H9 (cell line): ENCODE measurements around the gene TOM1L2. TPM values are rescaled to one million over a fixed set of nuclear protein-coding genes. Genes with fewer than 3 reads are reported as not detected.

Experiments
- DNase-seq: peaks from one replicate; pipeline ENCODE4 v3.0.0-alpha.2; 2017
- H2AFZ ChIP-seq: one replicate; pipeline ENCODE4 v1.6.1; 2013; ENCODE audit warnings: mild to moderate bottlenecking, low read length, control low read depth, moderate library complexity
- H2AK5ac ChIP-seq: 2 replicates; pipeline ENCODE4 v1.6.1; 2013; ENCODE audit warnings: low read length, control low read depth, mixed read lengths; ENCODE audit not compliant: insufficient read length
- H2BK120ac ChIP-seq: one replicate; pipeline ENCODE4 v1.6.1; 2013; ENCODE audit warnings: low read depth, mild to moderate bottlenecking, low read length, control low read depth, inconsistent platforms; ENCODE audit not compliant: poor library complexity, severe bottlenecking
- H2BK12ac ChIP-seq: 2 replicates; pipeline ENCODE4 v1.6.1; 2013; ENCODE audit warnings: low read length, control low read depth, mixed read lengths, low read depth; ENCODE audit not compliant: insufficient read length
- H2BK15ac ChIP-seq: 2 replicates; pipeline ENCODE4 v1.6.1; 2013; ENCODE audit warnings: low read depth, low read length, control low read depth
- H2BK20ac ChIP-seq: one replicate; pipeline ENCODE4 v1.6.1; 2013; ENCODE audit warnings: low read depth, mild to moderate bottlenecking, low read length, control low read depth, inconsistent platforms; ENCODE audit not compliant: poor library complexity, severe bottlenecking
- H2BK5ac ChIP-seq: 2 replicates; pipeline ENCODE4 v1.6.1; 2013; ENCODE audit warnings: low read length, control low read depth, mixed read lengths; ENCODE audit not compliant: insufficient read length
- H3K14ac ChIP-seq: 2 replicates; pipeline ENCODE4 v1.6.1; 2013; ENCODE audit warnings: low read length, control low read depth; ENCODE audit not compliant: insufficient read depth
- H3K18ac ChIP-seq: 2 replicates; pipeline ENCODE4 v1.6.1; 2013; ENCODE audit warnings: low read depth, mild to moderate bottlenecking, mixed read lengths, low read length, control low read depth; ENCODE audit not compliant: insufficient read length
- H3K23ac ChIP-seq: 2 replicates; pipeline ENCODE4 v1.6.1; 2013; ENCODE audit warnings: low read length, control low read depth, mixed read lengths, low read depth; ENCODE audit not compliant: insufficient read length
- H3K23me2 ChIP-seq: 2 replicates; pipeline ENCODE4 v1.6.1; 2013; ENCODE audit warnings: low read depth, mild to moderate bottlenecking, mixed read lengths, low read length, control low read depth; ENCODE audit not compliant: insufficient read length, poor library complexity, severe bottlenecking
- H3K27ac ChIP-seq: 2 replicates; pipeline ENCODE4 v1.5.1; 2013; ENCODE audit warnings: low read length, control low read depth, mixed read lengths, low read depth; ENCODE audit not compliant: insufficient read length
- H3K27me3 ChIP-seq: 2 replicates; pipeline ENCODE4 v1.6.1; 2013; ENCODE audit warnings: low read length, control low read depth, inconsistent platforms; ENCODE audit not compliant: insufficient read depth
- H3K4ac ChIP-seq: 2 replicates; pipeline ENCODE4 v1.6.1; 2013; ENCODE audit warnings: low read depth, mild to moderate bottlenecking, control low read depth, inconsistent platforms, low read length, moderate library complexity
- H3K4me1 ChIP-seq: 2 replicates; pipeline ENCODE4 v1.6.1; 2013; ENCODE audit warnings: low read length, control low read depth, inconsistent platforms; ENCODE audit not compliant: insufficient read depth
- H3K4me2 ChIP-seq: 2 replicates; pipeline ENCODE4 v1.6.1; 2013; ENCODE audit warnings: low read length, control low read depth, mixed read lengths; ENCODE audit not compliant: insufficient read length, insufficient read depth
- H3K56ac ChIP-seq: 2 replicates; pipeline ENCODE4 v1.6.1; 2013; ENCODE audit warnings: low read depth, mild to moderate bottlenecking, mixed read lengths, low read length, control low read depth; ENCODE audit not compliant: insufficient read length
- H3K79me1 ChIP-seq: 2 replicates; pipeline ENCODE4 v1.6.1; 2013; ENCODE audit warnings: low read depth, mild to moderate bottlenecking, moderate library complexity, low read length, control low read depth, inconsistent platforms; ENCODE audit not compliant: insufficient read depth, poor library complexity, severe bottlenecking
- H3K79me2 ChIP-seq: 2 replicates; pipeline ENCODE4 v1.6.1; 2013; ENCODE audit warnings: low read length, control low read depth, inconsistent platforms; ENCODE audit not compliant: insufficient read depth
- H3K9ac ChIP-seq: 2 replicates; pipeline ENCODE4 v1.6.1; 2013; ENCODE audit warnings: low read length, control low read depth, mixed read lengths; ENCODE audit not compliant: insufficient read length; ENCODE audit errors: extremely low read depth
- H3K9me3 ChIP-seq: one replicate; pipeline ENCODE4 v1.6.1; 2013; ENCODE audit warnings: low read depth, low read length, inconsistent platforms; ENCODE audit not compliant: control insufficient read depth
- H3T11ph ChIP-seq: one replicate; pipeline ENCODE4 v1.6.1; 2013; ENCODE audit warnings: mild to moderate bottlenecking, low read length, control low read depth, inconsistent platforms
- H4K20me1 ChIP-seq: one replicate; pipeline ENCODE4 v1.6.1; 2013; ENCODE audit not compliant: control insufficient read depth, insufficient read length, insufficient read depth
- H4K5ac ChIP-seq: 2 replicates; pipeline ENCODE4 v1.6.1; 2013; ENCODE audit warnings: low read depth, mild to moderate bottlenecking, mixed read lengths, low read length, control low read depth; ENCODE audit not compliant: insufficient read length
- H4K8ac ChIP-seq: replicated peaks from 2 replicates; pipeline ENCODE4 v1.6.1; 2013; ENCODE audit warnings: low read length, control low read depth, mixed read lengths, low read depth; ENCODE audit not compliant: insufficient read length
- H4K91ac ChIP-seq: 2 replicates; pipeline ENCODE4 v1.6.1; 2013; ENCODE audit warnings: low read depth, mild to moderate bottlenecking, moderate library complexity, mixed read lengths, low read length, control low read depth; ENCODE audit not compliant: insufficient read length
- H3K27ac Mint-ChIP-seq, 3 experiments: 2 replicates in 2 of 3; 3 replicates in 1 of 3; pipeline ENCODE4 v1.8.0; 2020 to 2021; ENCODE audit warnings: mixed read lengths in 3 of 3, mild to moderate bottlenecking in 1 of 3, moderate library complexity in 1 of 3
- H3K27me3 Mint-ChIP-seq: 2 replicates; pipeline ENCODE4 v1.8.0; 2021; ENCODE audit warnings: low read depth, mild to moderate bottlenecking, moderate library complexity, mixed read lengths
- H3K36me3 Mint-ChIP-seq, 3 experiments: 2 replicates in 2 of 3; 3 replicates in 1 of 3; pipeline ENCODE4 v1.8.0; 2020 to 2021; ENCODE audit warnings: low read depth in 3 of 3, mixed read lengths in 3 of 3; ENCODE audit not compliant: insufficient read depth in 1 of 3
- H3K4me1 Mint-ChIP-seq, 2 experiments: 2 replicates each; pipeline ENCODE4 v1.8.0; 2020; ENCODE audit warnings: mixed read lengths in 2 of 2
- H3K4me3 Mint-ChIP-seq, 2 experiments: 2 replicates in 1 of 2; 3 replicates in 1 of 2; pipeline ENCODE4 v1.8.0; 2020 to 2021; ENCODE audit warnings: mild to moderate bottlenecking in 2 of 2, mixed read lengths in 2 of 2, moderate library complexity in 1 of 2
- H3K9me3 Mint-ChIP-seq, 2 experiments: 2 replicates in 1 of 2; 3 replicates in 1 of 2; pipeline ENCODE4 v1.8.0; 2020; ENCODE audit warnings: mild to moderate bottlenecking in 2 of 2, mixed read lengths in 2 of 2, moderate library complexity in 1 of 2
- WGBS: extraction: QIAGEN DNeasy Blood & Tissue Kit; methylation state at CpG from one replicate; pipeline ENCODE4 v1.1.7; 2013; ENCODE audit warnings: missing lambda C conversion rate, low lambda C conversion rate, mixed read lengths; ENCODE audit not compliant: insufficient read length; ENCODE audit errors: extremely low coverage; 5-methylcytosine and 5-hydroxymethylcytosine counted together
- total RNA-seq: library from RNA; stranded (reverse); gene quantifications from 2 replicates; pipeline ENCODE4 v1.2.1, GENCODE V29; 2021
- TF ChIP-seq, protein P1 (sequence below): fragments of 200-600 bp; sonication (generic); conservative IDR thresholded peaks from 3 replicates; pipeline ENCODE4 v1.8.0; 2021; ENCODE audit warnings: antibody characterized with exemption, mild to moderate bottlenecking

The TOM1L2 gene
- total RNA-seq, 1 experiment from 2014 or later: 4.6 TPM

DNA sequence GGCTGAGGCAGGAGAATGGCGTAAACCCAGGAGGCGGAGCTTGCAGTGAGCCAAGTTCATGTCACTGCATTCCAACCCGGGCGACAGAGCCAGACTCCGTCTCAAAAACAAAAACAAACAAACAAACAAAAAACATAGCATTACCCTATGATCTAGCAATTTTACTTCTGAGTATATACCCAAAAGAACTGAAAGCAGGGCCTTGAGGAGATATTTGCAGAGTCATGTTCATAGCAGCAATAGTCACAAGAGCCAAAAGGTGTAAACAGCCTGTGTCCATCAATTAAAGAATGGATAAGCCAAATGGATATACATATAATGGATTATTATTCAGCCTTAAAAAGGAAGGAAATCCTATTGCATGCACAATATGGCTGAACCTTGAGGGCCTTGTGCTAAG is 63.1 kb downstream of the TOM1L2 start:
- Histone ChIP-seq H3T11ph (no peak overlapping the region), H2BK20ac (no peak overlapping the region), H3K27me3 (no peaks in the 10 kb centered on the region), H3K4ac (no peak overlapping the region), H3K79me1 (no peaks in the 10 kb centered on the region), H2BK15ac (no peak overlapping the region), H2BK120ac (no peak overlapping the region), H3K14ac (no peak overlapping the region), H4K91ac (no peak overlapping the region), H3K79me2 (no peaks in the 10 kb centered on the region), H3K23me2 (no peaks in the 10 kb centered on the region), H3K9ac (no peak overlapping the region), H3K27ac (no peak overlapping the region), H3K56ac (no peak overlapping the region), H4K20me1 (no peaks in the 10 kb centered on the region), H4K5ac (no peak overlapping the region), H4K8ac (no peak overlapping the region), H3K4me1 (peaks cover 2% of the 10 kb centered on the region; the same call in 1 of the 2 replicates), H2AFZ (no peak overlapping the region), H3K18ac (no peak overlapping the region), H3K4me2 (no peak overlapping the region), H3K23ac (no peak overlapping the region), H2BK12ac (no peak overlapping the region), H2AK5ac (no peak overlapping the region), H3K9me3 (no peaks in the 10 kb centered on the region), H2BK5ac (no peak overlapping the region)
- TF ChIP-seq, protein P1, sequence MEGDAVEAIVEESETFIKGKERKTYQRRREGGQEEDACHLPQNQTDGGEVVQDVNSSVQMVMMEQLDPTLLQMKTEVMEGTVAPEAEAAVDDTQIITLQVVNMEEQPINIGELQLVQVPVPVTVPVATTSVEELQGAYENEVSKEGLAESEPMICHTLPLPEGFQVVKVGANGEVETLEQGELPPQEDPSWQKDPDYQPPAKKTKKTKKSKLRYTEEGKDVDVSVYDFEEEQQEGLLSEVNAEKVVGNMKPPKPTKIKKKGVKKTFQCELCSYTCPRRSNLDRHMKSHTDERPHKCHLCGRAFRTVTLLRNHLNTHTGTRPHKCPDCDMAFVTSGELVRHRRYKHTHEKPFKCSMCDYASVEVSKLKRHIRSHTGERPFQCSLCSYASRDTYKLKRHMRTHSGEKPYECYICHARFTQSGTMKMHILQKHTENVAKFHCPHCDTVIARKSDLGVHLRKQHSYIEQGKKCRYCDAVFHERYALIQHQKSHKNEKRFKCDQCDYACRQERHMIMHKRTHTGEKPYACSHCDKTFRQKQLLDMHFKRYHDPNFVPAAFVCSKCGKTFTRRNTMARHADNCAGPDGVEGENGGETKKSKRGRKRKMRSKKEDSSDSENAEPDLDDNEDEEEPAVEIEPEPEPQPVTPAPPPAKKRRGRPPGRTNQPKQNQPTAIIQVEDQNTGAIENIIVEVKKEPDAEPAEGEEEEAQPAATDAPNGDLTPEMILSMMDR: no peak
- peaks cover 14 to 21% of the 10 kb centered on the region in 2 experiments for H3K4me1 Mint-ChIP-seq
- H3K4me3 Mint-ChIP-seq: no peak overlapping the region
- no peak overlapping the region for H3K27ac Mint-ChIP-seq
- no CpG with 5 or more reads among the region's 5 CpGs for whole genome bisulfite sequencing
- DNase-seq: no peak
- H3K36me3 Mint-ChIP-seq: peaks cover 0 to 3% (median 0%) of the 10 kb centered on the region in 3 experiments; a peak in 2 of 7 replicates
- no peaks in the 10 kb centered on the region for H3K27me3 Mint-ChIP-seq
- peaks cover 0 to 3% of the 10 kb centered on the region in 2 experiments; a peak in 3 of 5 replicates for H3K9me3 Mint-ChIP-seq
